M059J (cell line): ENCODE results near the gene UBE2E3. TPM values are rescaled to one million over a fixed set of nuclear protein-coding genes. Genes with fewer than 3 reads are reported as not detected.

Source experiments
- DNase-seq: peaks from one replicate; pipeline ENCODE4 v3.0.0-alpha.2; 2012; ENCODE audit warnings: low read depth
- total RNA-seq: library from RNA; depleted of rRNA; stranded (reverse); fragments of >200 nt; shearing (Covaris generic); gene quantifications from 2 replicates; pipeline ENCODE4 v1.2.3, GENCODE V29; 2014

Gene UBE2E3
- total RNA-seq, 1 experiment from 2014 or later: 146 TPM

DNA sequence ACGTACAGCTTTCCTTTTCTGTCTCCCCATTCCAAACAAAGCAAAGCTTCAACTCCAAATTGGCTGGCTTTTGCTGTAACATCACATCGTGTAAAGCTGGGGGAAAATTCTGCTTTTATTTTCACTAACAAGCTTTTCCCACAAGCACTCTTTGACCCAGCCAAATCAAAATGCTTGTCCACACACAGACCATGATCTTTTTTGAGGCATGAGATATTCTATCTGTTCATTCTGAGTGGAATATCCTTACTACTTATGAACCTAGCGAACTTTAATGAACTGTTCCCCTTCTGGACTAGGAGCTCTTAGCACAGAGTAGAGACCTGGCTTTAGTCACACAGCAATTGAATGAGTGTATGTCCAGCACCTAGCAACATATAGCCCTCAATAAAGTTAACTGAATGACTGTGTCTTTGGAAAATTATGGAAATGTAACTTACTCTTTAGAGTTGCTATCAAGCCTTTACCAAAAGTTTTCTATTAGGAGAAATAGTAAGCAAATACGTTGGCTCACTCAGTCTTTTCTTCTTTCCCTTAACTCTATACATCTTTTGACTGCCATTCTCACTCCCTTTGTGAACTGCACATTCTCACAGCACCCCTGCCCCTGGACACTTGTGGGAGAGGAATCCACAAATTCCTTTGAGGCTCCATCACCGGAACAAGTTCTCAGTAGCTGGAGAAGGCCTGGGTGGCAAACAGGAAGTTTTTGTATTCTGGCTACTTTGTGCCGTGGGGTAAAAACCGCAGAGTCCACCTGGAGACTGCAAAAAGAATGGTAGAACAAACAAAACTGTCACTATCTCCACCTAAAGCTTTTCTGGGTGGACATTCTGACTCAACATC is 1.3 kb upstream of the UBE2E3 start:
- peak; percentile 88 for DNase-seq

DNA sequence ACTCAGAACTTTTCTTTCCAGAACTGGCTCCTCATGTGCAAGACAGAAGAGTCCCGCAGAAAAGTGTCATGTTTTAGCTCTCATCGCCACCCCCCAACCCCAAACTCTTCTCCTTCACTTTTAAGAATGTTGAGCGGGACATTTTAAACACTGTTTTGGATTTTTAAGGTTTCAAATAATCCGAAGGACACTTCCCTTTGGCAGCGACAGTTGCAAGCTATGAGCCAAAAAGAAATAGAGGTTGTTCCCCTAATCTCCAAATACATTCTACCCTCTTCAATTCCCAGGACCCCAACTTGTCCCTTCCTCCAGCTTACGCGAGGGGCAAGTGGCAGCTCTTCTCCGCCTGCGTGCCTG is 678 bp upstream of the UBE2E3 start:
- no peak for DNase-seq

DNA sequence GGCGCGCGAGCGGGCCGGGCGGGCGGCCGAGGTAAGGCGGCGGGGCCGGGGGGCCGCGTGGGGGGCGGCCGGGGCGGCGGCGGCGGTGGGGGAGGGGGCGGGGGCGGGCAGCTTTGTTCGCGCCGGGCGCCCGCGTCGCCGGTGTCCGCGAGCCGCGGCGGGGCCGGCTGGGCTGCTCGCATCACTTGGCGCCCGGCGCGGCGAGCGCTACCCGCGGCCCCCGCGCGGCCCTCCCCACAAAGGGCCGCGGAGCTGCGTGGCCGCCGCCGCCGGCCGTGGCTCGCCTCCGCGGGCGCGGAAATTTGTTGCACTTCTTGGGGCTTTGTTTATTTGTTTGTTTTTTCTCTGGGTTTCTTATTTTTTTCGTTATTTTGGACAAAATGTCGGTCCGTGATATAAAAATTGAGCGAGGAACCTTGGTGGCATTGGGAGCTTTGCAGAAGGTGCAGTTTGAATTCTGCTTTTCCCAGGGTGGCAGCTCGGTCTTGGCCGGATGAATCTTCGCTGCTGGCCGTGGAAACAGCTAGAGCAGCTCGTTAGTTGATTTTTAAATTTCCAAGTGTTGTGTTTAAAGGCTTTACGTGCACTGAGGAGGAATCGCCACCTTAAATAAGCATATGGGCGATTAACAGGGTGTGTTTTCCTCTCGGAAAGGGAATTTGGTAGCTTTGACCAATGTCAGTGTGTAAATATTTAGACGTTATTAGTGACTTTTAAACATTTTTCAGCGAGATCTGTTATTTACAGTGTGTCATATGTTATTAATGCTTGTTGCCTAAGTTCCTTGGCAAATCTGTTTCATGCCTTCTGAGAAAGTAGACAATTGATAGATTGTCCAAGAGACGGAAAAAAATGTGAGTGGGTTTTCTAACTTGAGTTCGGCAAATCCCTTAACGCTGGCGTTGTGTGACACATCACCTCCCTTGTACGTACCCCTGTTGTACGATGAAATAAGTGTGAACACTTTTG is 822 bp downstream of the UBE2E3 start:
- peak; percentile 35 for DNase-seq

DNA sequence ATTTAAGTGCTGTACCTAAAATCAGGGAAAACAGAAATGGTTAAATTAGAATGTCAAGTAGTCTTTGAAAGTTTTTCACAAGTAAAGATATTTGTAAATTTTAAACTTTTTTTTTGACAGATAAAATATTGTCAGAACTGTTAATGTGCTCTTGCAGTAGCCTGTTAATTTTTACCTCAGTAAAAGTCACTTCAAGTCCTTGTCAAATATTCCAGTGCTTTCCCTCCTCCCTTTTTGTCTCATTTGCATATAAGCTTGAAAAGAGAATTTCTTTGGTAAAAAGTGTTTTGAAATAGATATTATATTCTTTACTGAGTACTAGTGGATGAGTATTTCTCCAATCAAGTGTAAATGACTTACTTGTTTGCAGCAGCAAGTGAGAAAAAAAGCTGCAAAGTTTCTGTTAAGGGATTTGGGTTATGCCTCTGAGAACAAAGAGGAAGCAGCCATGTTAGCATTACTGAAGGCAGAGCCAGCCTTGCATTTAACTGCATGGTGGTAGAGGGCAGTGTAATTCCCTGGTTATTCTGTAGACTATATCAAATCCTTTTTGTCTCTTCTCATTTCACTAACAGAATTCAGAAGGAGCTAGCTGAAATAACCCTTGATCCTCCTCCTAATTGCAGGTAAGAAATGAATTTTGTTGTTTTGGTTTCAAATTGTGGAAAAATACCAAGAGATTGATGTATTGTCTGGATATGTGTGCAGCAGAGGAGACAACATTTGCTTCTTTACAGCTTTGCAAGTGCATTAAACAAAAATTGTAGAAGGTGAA is 3.2 kb downstream of the UBE2E3 start:
- DNase-seq: peak; percentile 52

DNA sequence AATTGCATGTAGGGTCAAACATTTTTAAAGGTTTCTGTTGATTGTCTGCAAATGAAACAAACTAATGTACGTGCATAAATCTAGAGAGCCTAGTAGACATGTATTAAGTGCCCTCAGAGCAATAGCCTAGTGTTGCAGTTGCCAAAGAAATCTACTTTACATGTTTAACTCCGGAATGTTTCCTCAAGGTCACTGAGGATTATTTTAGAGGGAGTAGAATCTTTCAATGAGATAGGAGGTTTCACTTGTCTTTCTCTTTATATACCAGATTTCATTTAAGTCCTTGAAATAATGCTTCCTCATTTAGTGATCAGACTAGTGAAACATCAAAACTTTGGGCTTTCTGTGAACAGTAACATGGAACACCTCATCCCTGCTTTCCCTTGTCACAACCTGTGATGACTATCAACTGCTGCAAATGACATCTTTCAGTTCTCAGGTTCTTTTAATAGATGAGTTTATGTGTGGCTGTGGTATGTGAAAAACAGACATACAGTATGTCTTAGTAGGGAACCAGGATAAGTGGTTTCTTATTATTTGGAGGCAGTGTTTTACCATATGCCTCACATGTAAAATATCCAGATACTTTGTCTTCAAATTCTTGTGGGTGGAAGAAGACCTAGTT is 5.5 kb downstream of the UBE2E3 start:
- no peak for DNase-seq

DNA sequence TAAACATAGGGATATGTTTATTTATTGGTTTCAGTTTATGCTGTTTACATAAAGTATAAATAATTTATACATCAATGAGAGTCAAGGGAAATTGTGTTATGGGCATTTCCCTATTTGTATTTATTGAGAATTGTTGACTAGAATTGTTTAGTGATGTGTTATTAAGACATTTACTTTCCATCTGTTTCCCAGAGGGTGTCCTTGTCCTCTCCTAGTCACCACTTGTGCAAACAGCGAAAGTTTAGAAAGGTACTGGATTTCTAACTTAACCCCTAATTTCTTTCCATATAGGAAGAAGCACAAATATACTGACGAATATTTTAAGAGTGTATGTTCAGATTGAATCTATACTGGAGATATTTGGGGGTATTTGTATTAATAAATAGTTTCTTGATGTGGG is 6.7 kb downstream of the UBE2E3 start:
- no peak for DNase-seq

DNA sequence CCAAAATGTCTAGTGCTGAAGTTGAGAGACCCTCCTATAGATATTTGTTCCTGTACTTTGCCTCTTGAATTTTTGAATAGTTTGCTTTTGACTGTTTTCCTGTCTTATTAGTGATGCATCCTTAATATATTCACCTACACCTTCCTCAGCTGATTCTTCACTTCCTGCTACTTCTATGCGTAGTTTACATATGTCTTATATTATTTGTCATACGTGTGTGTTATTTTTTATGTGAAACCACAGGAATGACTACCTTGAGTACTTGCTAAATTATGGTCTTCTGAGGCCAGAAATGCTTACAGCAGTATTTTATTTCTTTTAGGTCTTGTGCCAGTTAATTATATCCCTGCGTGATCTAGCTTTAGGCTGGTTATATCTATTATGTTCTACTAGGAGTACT is 9.9 kb downstream of the UBE2E3 start:
- no peak for DNase-seq

DNA sequence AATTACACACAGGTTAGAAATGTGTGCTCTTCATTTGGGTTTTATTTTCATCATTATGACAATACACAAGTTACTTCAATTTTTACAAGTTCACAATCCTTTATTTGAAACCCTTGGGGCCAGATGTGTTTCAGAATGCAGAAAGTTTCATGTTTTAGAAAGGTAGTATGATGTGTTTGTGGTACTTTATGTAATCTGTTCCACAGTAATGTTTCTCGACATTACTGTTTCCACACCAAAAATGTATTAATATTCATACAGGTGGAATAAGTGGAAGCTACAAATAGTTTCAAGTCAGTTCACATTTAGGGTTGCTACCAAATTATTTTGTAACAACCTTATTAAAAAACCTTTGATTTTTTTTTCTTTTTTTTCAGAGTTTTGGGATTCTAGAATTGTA is 10.4 kb downstream of the UBE2E3 start:
- no peak for DNase-seq

DNA sequence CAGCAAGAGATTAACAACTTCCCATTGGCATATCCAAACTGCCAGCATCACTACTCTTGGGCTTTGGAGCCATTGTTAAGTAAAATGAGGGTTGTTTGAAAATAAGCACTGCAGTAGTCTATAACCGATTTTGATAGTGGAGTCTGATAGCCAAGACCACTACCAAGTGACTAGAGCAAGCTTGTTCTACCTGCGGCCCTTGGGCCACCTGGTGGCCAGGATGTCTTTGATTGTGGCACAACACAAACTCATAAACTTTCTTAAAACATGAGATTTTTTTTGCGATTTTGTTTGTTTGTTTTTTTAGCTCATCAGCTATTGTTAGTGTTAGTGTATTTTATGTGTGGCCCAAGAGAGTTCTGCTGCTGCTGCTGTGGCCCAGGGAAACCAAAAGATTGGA is 11.0 kb downstream of the UBE2E3 start:
- no peak for DNase-seq

DNA sequence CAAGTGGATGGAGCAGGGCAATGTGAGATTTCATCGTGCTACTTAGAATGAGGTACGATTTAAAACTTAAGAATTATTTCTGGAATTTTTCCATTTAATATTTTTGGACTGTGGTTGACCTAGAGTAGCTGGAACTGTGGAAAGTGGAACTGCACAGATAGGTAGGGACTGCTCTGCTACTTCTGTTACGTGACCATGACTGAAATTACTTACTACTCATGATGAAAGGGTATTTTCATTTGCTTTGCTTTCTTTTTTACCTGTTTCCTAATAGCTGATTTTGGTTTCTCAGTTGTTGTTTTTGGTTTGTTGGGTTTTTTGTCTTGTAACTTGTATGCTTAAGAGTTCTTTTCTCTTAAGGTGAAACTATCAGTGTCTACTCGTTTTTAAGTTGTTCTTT is 11.4 kb downstream of the UBE2E3 start:
- no peak for DNase-seq

DNA sequence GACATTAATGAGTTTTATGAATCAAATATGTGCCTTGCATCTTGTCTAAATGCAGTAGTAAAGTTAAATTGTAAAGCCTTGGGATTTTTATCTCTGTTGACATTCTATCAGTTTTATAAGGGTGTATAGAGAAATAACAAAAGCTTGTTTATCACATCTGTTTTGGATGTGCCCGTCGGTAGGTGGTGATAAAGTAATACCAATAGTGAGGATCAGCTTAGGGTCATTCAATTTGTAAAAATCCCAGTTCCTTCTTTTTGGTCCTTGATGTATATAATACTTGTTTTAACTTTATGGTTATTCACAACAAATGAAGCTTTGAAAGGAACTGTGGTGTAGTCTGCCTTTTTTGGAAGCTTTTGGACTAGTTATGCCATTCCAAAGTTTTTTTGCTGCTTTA is 12.6 kb downstream of the UBE2E3 start:
- DNase-seq: no peak

DNA sequence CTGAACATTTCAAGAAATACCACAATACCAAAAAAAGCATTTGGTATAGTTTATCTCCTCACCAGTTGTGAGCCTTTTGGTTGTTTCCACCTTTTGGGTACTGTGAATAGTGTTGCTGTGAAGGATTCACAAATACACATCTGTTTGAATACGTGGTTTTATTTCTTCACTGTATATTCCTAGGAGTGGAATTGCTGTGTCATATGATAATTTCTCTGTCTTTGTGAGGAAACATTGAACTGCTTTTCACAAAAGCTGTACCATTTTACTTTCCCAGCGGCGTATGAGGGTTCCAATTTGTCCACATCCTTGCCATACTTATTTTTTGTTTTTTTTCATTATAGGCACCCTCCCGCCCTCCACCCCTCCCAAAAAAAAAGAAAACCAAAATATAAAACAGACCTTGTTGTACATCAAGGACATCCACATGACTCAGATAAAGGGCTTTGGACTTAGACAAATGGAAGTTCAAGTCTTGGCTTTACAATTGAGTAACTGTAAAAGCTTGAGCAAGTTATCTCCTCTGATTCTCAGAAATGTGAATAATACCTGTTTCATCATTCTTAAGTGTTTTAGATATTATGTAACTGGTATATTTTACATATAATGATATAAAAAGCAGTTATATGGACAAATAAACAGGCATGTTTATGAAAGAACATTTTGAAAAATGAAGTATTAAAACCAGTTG is 19.0 kb downstream of the UBE2E3 start:
- no peak for DNase-seq

DNA sequence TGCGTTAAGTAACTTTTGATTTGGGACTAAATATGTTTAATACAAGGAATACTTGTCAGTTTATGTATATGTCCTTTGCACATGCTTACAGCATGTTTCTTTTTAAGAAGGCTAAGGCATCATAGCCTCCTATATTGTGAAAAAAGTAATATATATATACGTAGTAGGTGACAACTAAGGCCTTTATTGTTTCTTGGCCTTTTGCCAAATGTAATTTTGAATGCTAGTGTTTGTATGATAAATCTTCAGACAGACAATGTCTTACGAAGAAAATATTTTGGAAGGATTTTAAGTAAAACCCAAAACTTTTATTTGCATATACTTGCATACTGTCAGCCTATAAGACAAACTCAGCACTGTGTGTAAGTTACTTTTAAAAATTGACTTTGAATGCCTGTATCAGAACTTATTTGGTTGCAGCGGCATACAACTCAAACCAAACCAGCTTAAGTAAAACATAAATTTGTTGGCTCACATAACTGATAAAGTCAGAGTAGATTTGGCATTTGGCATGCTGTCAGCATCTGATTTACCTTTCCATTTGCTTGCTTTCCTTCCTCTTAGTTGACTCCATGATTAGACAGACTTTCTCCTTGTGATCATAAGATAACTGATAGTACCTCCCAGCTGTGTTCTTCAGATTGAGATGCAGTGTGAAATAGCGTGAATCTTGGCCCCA is 24.4 kb downstream of the UBE2E3 start:
- DNase-seq: no peak

DNA sequence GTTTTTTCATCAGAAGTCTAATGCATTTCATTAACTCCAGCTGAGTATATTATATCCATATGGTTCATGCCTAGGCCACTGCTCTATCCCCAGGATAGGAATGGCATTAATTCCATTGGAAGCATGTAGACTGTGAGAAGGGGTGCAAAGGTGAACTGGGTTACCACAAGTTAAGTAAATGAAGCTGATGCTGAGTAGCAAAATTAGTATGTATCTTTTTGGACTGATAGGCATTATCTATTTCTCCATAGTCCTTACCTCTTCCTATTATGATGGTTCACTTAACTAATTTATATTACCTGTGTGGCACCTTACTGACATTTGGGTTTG is 24.9 kb downstream of the UBE2E3 start:
- DNase-seq: no peak

DNA sequence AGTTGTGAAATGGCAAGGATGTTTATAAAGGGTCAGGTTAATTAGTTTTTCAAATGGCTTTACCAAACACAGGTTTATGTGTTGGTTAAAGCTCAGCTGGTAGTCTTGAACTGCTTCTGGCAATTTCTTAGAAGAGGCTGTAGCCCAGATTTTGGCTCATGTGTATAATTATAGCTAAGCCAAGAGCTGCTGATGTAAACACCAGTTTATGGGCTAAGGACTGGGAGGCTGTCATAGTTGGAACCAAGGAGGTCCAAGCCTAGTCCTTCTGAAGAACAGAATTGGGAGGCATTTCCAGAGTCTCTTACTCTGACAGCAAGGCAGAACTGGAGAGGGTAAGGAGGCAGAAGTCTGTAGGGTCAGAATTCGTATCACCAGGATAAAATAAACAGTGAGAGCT is 25.4 kb downstream of the UBE2E3 start:
- DNase-seq: peak; percentile 3

DNA sequence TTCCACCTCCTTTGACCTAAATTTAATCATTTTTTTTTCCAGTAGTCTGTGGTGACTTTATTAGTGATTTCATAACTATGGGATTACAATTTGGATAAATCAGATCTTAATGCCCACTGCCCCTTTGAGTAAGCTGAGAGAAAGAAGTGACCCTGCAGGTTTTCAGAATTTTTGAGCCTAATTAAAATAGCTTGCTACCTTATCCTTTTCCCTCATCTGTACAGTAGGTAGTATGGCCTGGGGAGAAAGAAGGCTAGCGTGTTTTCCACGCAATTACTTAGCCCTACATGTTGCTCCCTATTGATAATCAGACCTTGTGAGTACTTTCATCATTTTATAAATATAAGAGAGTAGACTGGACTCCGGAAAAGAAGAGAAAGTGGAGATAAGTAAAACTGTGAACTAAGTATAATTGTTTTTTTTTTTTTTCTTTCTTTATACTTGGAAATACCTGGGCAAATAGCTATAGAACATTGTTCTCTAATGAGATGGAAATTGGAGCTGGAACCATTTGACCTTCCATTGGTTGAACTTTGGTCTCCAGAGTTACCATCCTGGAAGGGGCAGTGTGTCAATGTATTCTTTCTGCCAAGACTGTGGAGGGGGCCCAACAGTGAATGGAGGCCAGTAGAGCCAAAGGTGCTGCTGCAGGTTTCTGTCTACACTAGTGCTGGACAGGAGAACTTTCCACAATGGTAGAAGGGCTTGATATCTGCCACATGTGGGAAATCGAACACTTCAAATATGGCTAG is 26.9 kb downstream of the UBE2E3 start:
- DNase-seq: no peak

DNA sequence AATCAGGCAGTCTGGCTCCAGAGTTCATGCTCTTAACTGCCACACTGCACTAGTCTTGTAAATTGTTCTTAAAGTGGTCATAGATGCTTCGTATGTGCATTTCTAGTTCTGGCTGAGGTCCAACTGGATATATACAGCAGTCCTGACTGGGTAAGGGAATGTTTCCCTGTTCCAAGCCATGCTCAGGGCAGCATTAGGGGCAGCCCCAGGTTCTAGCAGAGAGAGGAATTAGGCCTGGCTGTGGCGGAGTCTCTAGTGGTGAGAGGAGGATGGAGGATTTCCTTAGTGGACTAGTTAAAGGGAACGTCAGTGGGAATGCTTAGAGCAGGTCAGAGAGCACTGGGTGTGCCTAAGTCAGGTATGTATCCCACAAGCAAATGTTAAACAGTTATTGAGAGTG is 28.0 kb downstream of the UBE2E3 start:
- no peak for DNase-seq

DNA sequence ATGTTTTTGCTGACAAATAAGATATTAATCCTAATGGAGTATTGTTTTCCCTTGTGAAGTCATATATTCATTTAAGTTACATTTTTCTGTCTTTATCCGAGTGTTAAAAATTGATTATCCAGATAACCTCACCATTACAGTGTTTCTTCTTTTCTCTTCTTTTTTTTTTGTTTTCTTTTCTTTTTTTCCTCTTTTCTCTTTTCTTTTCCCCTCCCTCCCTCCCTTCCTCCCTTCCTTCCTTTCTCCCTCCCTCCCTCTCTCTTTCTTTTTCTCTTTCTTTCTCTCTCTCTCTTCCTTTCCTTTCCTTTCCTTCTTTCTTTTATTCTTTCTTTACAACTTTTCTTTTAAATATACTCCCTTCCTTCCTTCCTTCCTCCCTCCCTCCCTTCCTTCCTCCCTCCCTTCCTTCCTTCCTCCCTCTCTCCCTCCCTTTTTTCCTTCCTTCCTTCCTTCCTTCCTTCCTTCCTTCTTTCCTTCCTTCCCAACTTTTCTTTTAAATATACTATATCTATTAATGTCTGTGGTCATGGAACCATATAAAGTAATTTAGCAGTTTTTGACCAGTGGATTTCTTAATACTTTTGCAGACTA is 40.9 kb downstream of the UBE2E3 start:
- no peak for DNase-seq

DNA sequence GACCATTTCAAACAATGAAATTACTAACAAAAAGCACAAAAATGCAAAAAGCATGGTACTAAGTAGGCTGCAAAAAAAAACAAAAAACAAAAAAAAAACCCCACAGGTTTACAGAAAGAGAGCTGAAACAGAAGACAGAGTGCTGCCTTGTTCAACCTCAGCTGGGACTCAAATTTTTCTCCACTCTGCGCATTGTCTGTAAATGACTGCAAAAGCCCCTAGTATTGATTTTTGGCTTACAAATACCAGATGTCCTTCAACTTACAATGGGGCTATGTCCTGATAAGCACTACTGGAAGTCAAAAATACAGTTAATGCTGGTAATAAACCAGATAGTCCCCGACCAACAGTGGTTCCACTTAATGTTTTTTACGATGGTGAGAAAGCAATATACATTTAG is 42.2 kb downstream of the UBE2E3 start:
- DNase-seq: no peak

DNA sequence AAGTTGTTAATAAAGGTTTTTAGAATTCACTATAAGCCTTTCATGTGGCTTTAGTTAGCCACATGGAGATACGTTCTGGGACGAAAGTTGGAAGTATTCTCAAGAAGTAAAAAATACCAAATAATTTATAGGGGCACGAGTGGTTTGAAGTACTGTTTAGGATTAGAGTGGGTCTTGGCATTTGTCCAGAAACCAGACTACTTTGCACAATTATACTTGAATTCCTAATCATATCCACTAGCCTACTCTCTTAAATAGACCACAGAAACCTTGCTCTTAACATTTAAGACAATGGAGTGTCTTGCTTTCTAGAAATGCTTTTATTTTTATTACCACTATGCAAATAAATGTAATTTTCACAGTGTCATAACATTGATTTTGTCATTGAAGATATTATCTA is 44.6 kb downstream of the UBE2E3 start:
- peak; percentile 22 for DNase-seq
